LNCAP (cell line): ENCODE measurements around the gene TLK2.

ENCODE experiments used
- TF ChIP-seq, protein P1 (sequence below): fragments of 450-650 bp; IDR thresholded peaks from 2 replicates; pipeline ENCODE4 v1.5.1; 2017; ENCODE audit warnings: mild to moderate bottlenecking

The TLK2 gene

DNA sequence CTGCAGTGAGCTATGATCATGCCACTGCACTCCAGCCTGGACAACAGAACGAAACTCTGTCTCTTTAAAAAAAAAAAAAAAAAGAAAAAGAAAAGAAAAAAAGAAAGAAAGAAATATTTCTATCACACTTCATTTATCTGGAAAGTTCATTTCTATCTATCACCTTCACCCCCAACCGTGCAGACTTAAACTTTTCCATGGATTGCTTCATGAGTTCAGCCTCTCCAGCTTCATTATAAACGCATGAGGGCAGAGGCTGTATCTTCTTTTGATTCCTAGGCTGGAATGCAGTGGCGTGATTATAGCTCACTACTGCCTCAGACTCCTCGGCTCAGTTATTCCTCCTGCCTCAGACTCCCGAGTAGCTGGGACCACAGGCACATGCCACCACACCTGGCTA lies 177.0 kb downstream of the TLK2 start:
- TF ChIP-seq, protein P1, sequence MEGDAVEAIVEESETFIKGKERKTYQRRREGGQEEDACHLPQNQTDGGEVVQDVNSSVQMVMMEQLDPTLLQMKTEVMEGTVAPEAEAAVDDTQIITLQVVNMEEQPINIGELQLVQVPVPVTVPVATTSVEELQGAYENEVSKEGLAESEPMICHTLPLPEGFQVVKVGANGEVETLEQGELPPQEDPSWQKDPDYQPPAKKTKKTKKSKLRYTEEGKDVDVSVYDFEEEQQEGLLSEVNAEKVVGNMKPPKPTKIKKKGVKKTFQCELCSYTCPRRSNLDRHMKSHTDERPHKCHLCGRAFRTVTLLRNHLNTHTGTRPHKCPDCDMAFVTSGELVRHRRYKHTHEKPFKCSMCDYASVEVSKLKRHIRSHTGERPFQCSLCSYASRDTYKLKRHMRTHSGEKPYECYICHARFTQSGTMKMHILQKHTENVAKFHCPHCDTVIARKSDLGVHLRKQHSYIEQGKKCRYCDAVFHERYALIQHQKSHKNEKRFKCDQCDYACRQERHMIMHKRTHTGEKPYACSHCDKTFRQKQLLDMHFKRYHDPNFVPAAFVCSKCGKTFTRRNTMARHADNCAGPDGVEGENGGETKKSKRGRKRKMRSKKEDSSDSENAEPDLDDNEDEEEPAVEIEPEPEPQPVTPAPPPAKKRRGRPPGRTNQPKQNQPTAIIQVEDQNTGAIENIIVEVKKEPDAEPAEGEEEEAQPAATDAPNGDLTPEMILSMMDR: no peak

DNA sequence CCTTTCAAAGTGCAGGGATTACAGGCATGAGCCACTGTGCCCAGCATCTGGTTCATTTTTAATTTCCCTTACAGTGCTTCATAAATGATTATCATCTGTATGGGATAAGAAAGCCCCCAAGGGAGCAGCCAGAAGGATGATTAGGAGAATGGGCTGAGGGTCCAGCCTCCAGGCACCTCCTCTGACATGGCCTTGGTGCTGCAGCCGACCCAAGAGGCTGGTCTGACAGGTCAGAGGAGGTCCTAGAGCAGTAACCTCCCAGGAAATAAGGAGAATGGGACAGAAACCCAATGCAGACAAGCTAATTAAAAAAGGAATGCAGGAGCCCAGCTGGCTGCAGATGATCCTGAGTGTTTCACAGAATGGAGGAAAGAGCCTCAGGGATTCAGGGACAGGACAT lies 177.8 kb downstream of the TLK2 start:
- TF ChIP-seq, protein P1: no peak

DNA sequence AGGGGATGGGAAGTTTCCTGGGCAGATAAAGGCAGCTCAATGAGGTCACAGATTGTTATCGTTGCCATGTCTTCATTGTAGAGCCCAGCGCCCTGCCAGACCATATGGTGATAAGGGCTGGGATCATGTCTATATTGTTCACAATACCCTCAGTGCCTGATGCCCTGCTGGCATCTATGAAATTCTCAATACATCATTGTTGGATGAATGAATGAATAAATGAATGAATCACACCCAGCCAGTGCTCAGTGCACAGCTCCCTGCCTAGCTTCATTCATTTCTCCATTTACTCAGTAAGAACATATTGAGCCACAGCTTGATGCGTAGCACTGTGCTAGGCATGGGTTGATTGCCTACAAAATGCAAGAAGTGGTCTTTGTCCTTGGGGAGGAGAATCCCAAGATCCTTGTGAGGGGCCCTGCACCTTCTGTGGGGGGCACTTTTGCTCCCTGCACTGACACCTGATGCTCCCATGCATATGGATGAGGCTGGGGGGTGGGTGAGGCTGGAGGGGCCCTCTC lies 178.6 kb downstream of the TLK2 start:
- TF ChIP-seq, protein P1: no peak

DNA sequence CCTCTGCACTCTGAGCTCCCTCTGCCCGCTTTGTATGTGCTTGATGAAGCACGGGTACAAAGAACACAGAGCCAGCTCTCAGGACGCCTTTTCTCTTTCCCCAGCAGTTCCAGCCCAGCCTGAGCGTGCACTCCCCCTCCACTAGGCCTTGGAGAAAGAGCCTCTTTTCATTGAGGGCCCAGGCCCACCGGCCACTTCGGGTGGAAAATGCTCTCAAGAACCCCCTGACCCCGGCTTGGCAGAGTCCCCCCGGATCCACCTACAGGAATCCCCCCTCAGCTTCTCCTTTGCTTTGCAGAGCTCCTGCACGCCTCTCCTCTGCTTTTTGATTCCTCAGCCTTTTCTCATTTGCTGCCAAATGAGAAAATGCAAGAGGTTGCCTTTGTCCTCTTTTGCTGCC lies 179.1 kb downstream of the TLK2 start:
- TF ChIP-seq, protein P1: no peak

DNA sequence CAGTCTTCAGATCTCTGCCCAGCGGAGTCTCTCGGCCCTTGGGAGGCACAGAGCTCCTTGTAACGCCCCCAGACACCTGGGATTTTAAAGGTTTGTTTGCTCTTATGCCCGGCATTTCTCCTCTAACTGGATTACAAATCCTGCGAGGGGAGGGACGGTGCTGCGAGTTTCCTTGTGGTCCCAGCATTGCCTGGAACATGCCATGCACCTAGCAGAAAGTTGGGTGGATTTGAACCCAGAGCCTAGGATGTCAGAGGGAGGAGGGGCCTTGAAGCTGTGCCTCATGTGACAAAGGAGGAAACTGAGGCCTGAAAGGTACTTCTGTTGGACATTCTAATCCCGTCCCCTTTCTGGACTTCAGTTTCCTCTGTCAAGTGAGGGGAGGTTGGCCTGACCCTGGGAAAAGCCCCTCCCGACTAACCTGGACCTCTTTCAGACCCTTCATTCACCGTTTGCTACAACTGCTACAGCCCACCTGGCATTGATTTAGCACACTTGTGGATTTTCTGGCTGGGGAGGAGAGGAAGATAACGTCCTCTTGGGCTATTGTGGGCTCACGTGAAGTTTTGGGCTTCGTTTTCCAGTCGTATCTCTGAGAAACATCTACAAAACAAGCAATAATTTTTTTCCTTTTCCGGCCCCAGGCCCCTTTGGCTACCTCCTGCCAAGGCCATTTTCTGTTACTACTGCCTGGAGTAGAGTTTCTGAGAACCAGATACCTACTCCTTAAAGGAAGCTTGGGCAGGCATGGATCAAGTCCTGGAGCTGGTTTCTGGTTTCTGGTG lies 179.7 kb downstream of the TLK2 start:
- TF ChIP-seq, protein P1: no peak

DNA sequence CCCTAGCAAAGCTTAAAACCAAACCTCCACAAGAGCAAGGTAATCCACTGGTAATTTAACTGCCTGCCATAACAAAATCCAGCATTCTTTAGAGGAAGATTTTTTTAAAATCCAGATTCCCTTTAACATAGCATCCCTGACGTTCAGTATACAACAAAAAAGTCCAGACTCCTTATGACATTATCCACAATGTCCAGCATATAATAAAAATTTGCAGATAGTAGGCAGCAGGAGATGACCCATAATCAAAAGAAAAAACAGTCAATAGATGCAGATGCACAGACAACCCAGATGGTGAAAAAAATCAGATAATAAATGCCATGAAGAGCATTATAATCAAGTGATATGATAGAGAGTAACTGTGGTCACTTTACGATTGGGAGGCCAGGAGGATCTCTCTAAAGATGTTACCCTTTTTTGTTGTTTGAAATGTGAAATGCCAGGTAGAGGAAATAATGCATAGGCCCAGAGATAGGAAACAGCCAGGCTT lies 182.0 kb downstream of the TLK2 start:
- TF ChIP-seq, protein P1: no peak

DNA sequence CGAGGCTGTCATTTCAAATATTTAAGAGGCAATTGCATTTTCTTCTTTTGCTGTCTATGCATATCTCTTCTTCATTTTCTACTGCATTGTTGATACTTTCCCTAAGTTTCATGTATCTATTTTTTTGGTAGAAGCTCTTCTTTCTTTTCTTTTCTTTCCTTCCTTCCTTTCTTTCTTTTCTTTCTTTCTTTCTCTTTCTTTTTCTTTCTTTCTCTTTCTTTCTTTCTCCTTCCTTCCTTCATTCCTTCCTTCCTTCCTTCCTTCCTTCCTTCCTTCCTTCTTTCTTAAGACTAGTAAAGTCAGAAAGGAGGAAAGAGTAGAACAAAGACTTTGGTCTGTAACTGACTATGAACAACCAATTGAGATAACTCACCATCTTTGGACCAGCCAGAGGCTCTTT lies 182.7 kb downstream of the TLK2 start:
- TF ChIP-seq, protein P1: no peak
